ENCODE measurements around the gene SPATA17. TPM values are rescaled to one million over a fixed set of nuclear protein-coding genes. Genes with fewer than 3 reads are reported as not detected.

SPATA17 gene
- total and polyA plus RNA-seq, 2 of the 8 experiments (the other 6 are each of a cell fraction or from before 2014, with no cell fraction given): 0.17 to 0.48 TPM

DNA sequence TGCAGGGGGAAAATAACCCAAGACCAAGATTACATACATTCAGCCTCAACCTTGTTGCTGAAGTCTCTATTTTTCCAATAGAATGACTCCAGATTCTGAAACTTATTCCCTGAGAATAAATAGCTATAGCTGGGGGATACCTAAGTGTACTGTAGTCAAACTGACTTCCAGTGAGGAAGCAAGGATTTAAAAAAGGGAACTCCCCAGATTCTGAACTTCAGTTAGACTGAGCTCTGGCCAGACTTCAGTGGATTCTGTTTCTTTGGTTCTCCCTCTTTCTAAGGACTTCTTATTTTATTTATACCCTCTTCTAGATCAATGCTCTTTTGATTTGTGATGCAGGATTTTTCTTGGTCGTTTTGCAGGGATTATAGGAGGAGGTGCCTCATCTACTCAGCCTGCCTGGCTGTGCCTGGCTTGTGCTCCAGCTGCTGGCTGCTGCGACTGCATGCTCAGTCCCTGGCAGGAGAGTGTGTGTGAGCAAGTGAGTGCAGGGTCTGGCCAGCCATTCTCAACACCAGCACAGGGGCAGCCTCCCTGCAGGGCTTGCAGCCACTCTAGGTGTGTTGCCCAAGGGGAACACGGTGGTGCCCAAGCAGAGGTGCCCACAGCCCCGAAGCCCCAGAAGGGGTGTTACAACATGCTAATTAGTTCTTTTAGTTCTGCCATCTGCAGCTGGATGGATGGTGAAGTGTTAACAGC, 43.0 kb downstream of the SPATA17 start:
- Histone ChIP-seq H3K14ac (ENCODE audit: insufficient read length) (no peak overlapping the region), H2BK12ac (ENCODE audit: low read depth, low read length) (no peak overlapping the region), H2BK20ac (ENCODE audit: low read length) (no peak overlapping the region), H2AK5ac (ENCODE audit: low read depth, low read length) (no peak overlapping the region), H3K4me3 (ENCODE audit: extremely low read depth in 1 of 4, insufficient read depth in 2 of 4, low read depth in 3 of 4, low read length in 4 of 4) (no peak overlapping the region), H3K23me2 (ENCODE audit: low read depth, low read length) (no peaks in the 10 kb centered on the region), H2BK5ac (ENCODE audit: low read depth, low read length) (no peak overlapping the region), H3K27ac (ENCODE audit: low read depth, low read length) (no peak overlapping the region), H4K8ac (ENCODE audit: extremely low read depth, insufficient read depth, low read length) (no peak overlapping the region; the same call in none of the 2 replicates), H2AFZ (ENCODE audit: low read length) (peak overlapping the region; percentile 16; the same call in 1 of the 2 replicates), H3K4me2 (ENCODE audit: insufficient read depth in 1 of 2, low read depth in 2 of 2, low read length in 2 of 2) (no peak overlapping the region), H3K4ac (replicated peaks; ENCODE audit: insufficient read length, low read depth, low read length) (no peak overlapping the region), H3K36me3 (ENCODE audit: control insufficient read depth in 2 of 4, insufficient read depth in 4 of 4, low read length in 3 of 4) (no peaks in the 10 kb centered on the region), H3K79me1 (ENCODE audit: low read depth, low read length) (no peaks in the 10 kb centered on the region), H4K20me1 (replicated peaks in 1 of 2; ENCODE audit: control insufficient read depth in 1 of 2, insufficient read depth in 2 of 2, low read length in 2 of 2) (no peaks in the 10 kb centered on the region), H3K79me2 (ENCODE audit: control insufficient read depth in 1 of 2, insufficient read depth in 2 of 2, low read length in 2 of 2) (no peaks in the 10 kb centered on the region), H3K9me3 (ENCODE audit: insufficient read depth in 2 of 2, low read depth in 1 of 2, low read length in 1 of 2) (no peaks in the 10 kb centered on the region), H3K18ac (ENCODE audit: extremely low read depth, low read length) (no peak overlapping the region), H3K27me3 (replicated peaks in 1 of 4; ENCODE audit: control insufficient read depth in 3 of 4, extremely low read depth in 1 of 4, insufficient read depth in 3 of 4, low read length in 3 of 4) (no peaks in the 10 kb centered on the region), H4K5ac (ENCODE audit: insufficient read length, low read depth, low read length) (no peak overlapping the region), H3K9ac (replicated peaks in 1 of 4; ENCODE audit: extremely low read depth in 1 of 4, low read depth in 3 of 4, low read length in 3 of 4) (no peak overlapping the region), H3K23ac (ENCODE audit: insufficient read length) (no peak overlapping the region), H2BK15ac (ENCODE audit: low read length) (no peak overlapping the region), H4K91ac (replicated peaks; ENCODE audit: insufficient read length, low read length) (no peak overlapping the region), H3K4me1 (replicated peaks in 1 of 4; ENCODE audit: control insufficient read depth in 3 of 4, insufficient read depth in 4 of 4, low read length in 3 of 4) (peaks cover 0 to 2% (median 0%) of the 10 kb centered on the region in 4 experiments; a peak in 2 of 7 replicates), H2BK120ac (replicated peaks; ENCODE audit: low read depth, low read length) (no peak overlapping the region), H3K56ac (replicated peaks; ENCODE audit: insufficient read length, low read depth, low read length) (no peak overlapping the region)
- DNase-seq (ENCODE audit: low read depth in 1 of 2, low spot score in 2 of 2) (peak in 1 of 2 experiments; percentile 47), FAIRE-seq (no peak)
- ChIA-PET CTCF (ENCODE audit: partially characterized antibody) (interaction anchor here (0.6 to 2.8 kb wide), 2 partner anchors 13 to 151 kb away, joined by 4 to 9 read pairs; no protein-coding TSS in a partner anchor), POLR2A (ENCODE audit: partially characterized antibody) (no interaction called here)
- WGBS, 2 experiments (ENCODE audit: extremely low coverage in 1 of 2, insufficient coverage in 1 of 2, insufficient read length in 1 of 2, insufficient replicate concordance in 2 of 2, low coverage in 1 of 2, low lambda C conversion rate in 2 of 2, missing lambda C conversion rate in 1 of 2): 88% methylated on average over 4 of the region's 4 CpGs; no CpG with 5 or more reads in 1 of the 2 experiments
- TF ChIP-seq, protein P1, sequence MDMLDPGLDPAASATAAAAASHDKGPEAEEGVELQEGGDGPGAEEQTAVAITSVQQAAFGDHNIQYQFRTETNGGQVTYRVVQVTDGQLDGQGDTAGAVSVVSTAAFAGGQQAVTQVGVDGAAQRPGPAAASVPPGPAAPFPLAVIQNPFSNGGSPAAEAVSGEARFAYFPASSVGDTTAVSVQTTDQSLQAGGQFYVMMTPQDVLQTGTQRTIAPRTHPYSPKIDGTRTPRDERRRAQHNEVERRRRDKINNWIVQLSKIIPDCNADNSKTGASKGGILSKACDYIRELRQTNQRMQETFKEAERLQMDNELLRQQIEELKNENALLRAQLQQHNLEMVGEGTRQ (IDR thresholded peaks at IDR 0.05; ENCODE audit: low read length): no peak
- TF ChIP-seq RNF2 (IDR thresholded peaks at IDR 0.05; ENCODE audit: borderline replicate concordance, low read depth, low read length, missing control alignments, poor library complexity, severe bottlenecking) (no peak), SRF (IDR thresholded peaks at IDR 0.05; ENCODE audit: low read depth, low read length) (no peak), RAD21 (IDR thresholded peaks at IDR 0.05 in 1 of 2, conservative IDR thresholded peaks at IDR 0.05 in 1 of 2; ENCODE audit: low read depth in 2 of 2, low read length in 2 of 2) (no peak), HDAC6 (IDR thresholded peaks at IDR 0.05; ENCODE audit: low read depth, low read length) (no peak), CBX5 (IDR thresholded peaks at IDR 0.05; ENCODE audit: low read depth, low read length) (no peak), JUN (IDR thresholded peaks at IDR 0.05; ENCODE audit: low read depth, low read length) (no peak), TBP (IDR thresholded peaks at IDR 0.05; ENCODE audit: low read depth, low read length) (no peak), NANOG (IDR thresholded peaks at IDR 0.05; ENCODE audit: insufficient read depth, low read depth, low read length, poor library complexity, severe bottlenecking) (no peak), CHD2 (IDR thresholded peaks at IDR 0.05; ENCODE audit: low read length) (no peak), TEAD4 (IDR thresholded peaks at IDR 0.05; ENCODE audit: low read depth, low read length) (no peak)

Data from H1 (cell line).